PC-9 (cell line): ENCODE results near the gene RABGGTA.

ENCODE experiments used
- CTCF ChIP-seq: fragments of 200-600 bp; sonication (generic); conservative IDR thresholded peaks from 2 replicates; pipeline ENCODE4 v1.6.1; 2017; ENCODE audit warnings: mixed run types, antibody characterized with exemption, mild to moderate bottlenecking, moderate library complexity
- EZH2 ChIP-seq: fragments of 200-600 bp; sonication (generic); IDR thresholded peaks from 2 replicates; pipeline ENCODE4 v1.8.0; 2017; ENCODE audit warnings: antibody characterized with exemption, low read depth

GRCh38 chr14:24216345-24216699 is 55.1 kb downstream of the RABGGTA start:
- no peak for TF ChIP-seq CTCF
- no peak for TF ChIP-seq EZH2
